HG02610 (cell line): ENCODE measurements around the gene ASXL1.
"Not testable (repeated sequence)": the region's sequence is repeated elsewhere in the genome, so short reads cannot be mapped to it uniquely, and the experiment has no call there.

Source experiments
- ATAC-seq: cut with Tn5 transposase; IDR thresholded peaks from one replicate; pipeline ENCODE4 v1.9.1; 2021; ENCODE audit warnings: mild to moderate bottlenecking, moderate library complexity; ENCODE audit not compliant: unreplicated experiment

The ASXL1 gene

DNA sequence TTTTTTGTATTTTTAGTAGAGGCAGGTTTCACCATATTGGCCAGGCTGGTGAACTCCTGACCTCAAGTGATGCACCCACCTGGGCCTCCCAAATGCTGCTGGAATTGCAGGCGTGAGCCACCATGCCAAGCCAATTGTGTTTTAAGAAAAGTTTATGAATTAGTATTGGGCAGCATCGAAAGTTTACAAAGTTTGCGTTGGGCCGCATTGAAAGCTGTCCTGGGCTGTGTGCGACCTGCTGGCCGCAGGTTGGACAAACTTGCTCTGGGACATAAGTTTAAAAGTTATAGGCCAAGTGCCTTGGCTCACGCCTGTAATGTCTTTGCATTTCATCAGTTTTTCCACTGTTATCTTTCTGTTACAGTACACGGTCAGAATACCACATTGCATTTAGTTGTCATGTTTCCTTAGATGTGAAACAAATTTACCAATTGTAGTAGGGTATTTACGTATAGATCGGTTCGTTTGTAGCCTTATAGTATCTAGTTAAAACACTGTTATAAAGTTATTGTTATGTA, 39.5 kb downstream of the ASXL1 start:
- no peak for ATAC-seq

DNA sequence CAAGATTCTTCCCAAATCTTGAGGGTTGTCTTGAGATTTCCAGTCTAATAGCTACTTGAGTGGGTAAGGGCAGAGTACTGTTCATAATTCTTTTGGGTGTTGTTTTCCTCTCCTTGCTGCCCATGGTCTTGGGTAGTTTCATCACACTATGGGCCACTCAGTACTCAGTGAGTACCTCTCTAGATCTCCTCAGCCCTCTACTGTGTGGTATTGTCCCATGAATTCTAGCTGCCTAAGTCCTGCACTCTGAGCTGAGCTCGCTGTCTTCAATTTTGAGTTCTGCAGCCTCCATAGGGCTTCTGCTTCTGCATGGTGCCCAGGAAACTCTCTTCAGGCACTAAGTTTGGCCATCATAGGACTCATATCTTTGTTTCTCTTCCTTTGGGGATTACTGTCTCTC, 42.3 kb downstream of the ASXL1 start:
- ATAC-seq = no peak

GRCh38 chr20:32404017-32404416, 45.9 kb downstream of the ASXL1 start:
- no peak for ATAC-seq

DNA sequence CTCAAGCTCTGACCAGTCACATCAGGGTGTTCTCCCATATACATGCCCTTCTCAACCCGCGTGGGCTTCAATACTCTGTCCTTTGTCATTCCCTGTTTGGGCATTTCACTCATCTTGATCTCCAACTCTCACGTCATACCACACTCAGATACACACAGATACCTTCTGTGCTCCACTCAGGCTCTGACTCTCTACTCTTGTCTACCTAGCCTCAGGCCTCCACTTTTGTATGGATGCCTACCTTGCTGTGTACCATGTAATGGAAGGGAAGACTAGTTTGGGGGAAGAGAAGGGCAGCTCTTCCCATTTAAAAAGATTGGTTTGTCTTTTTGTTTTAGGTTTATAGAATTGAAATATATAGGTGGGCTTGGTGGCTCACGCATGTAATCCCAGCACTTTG, 48.6 kb downstream of the ASXL1 start:
- ATAC-seq = no peak

GRCh38 chr20:32407131-32407750, 49.1 kb downstream of the ASXL1 start:
- not testable (repeated sequence) for ATAC-seq

DNA sequence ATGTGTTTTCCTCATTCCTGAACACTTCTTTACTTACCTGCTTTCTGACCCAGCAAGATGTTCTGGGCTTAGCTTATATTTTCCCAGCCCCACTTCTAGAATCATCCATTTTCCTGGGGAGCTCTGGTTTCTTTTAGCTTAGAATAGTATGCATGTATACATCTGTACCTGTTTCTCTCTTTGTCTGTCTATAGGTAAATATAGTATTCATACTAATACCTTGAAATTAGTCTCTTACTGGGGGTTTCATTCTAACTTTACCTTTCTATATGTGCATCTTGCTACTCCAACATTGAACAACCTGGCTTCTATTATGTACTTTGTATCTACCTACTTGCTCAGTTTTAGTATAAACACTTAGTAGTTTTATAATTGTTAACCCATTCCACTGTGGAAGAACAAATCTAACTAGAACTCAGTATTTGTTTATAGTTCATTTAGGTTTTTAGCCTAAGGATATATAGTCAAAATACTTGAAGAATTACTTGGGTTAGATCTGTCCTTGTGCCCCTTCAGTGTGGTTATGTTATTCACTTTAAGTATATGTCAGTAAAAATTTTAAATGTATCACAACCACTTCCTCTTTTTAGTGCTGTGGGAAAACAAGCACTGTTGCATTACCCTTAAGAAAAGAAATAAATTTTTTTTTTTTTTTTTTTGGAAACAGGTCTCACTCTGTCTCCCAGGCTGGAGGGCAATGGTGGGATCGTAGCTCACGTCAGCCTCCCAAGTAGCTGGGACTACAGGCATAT, 54.0 kb downstream of the ASXL1 start:
- ATAC-seq = no peak

DNA sequence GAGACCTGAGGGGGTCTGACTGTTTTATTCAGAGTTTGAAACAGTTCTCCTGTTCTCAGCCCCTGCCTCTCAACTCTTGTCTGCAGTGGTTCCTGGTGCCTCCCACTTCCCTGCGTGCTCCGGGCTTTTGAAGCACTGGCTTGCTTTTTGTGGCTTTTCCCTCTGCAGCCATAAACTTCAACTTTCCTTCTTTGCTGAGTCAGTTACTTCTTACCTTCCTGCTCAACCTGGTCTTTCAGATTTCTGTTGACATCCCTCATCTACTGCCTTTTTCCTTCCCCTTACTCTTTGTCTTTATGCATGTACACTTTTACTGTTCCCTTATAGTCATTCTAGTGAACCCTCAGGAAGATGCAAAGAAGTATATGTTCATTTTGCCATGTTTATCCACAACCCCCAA, 57.4 kb downstream of the ASXL1 start:
- no peak for ATAC-seq

GRCh38 chr20:32416206-32416605, 58.1 kb downstream of the ASXL1 start:
- no peak for ATAC-seq

GRCh38 chr20:32418376-32418775, 60.2 kb downstream of the ASXL1 start:
- no peak for ATAC-seq

- no peak for ATAC-seq
These were observed 63.2 kb downstream of the ASXL1 start for GRCh38 chr20:32421290-32421689.

- ATAC-seq = no peak
These were observed 69.9 kb downstream of the ASXL1 start for GRCh38 chr20:32427996-32428395.

DNA sequence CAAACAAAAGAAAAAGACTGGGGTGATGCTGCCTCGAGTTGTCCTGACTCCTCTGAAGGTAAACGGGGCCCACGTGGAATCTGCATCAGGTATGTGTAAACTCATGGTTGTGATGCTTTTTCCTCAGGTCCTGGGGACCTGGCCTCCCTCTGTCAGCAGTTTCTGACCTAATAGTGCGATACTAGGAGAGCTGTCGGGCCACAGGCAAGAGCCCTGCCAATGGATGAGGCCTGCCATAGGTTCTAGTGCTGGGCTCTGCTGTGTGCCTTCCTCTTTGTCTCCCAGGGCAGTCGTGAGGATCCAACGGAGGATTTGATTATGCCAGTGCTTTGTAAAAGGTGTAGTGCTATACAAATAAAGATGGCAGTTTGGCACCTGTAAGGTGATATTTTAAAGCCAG, 71.2 kb downstream of the ASXL1 start:
- ATAC-seq = no peak

DNA sequence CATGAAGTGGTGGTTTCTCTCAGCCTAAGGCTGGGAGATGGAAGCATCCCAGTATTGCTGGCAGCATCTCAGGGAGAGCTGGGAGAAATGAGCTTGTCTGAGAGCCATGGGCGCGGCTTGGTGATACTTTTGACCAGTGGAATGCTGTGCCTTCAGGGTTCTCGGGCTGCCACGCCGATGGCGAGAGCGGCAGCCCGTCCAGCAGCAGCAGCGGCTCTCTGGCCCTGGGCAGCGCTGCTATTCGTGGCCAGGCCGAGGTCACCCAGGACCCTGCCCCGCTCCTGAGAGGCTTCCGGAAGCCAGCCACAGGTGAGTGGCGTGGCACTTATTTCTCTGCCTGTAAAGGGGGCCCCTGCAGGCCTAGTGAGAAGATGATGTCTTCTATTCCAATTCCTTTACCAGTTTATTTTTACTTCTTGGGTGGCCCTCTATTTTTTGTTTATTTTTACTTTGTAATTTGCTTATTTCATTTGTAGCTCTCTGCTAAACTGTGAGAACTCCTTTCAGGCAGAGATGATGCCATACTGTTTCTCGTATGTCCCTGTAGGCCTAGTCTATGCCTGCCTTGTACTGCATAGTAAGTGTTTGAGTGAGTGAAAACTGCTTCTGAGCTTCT, 71.7 kb downstream of the ASXL1 start:
- no peak for ATAC-seq

DNA sequence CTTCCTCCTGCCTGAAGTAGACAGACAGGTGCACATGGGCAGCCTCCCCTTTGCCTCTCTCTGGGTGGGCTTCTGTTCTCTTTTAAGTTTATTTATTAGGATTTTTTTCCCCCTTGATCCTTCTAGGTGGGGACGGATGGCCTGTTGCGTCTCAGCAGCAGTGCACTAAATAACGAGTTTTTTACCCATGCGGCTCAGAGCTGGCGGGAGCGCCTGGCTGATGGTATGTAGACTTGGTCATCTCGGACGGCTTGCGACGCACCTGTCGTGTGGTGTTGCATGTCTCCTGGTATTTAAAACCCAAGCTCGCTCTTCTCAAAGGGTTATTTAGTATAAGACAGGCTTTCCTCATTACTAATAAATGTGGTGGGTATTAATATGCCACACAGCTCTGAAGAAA, 73.3 kb downstream of the ASXL1 start:
- no peak for ATAC-seq

DNA sequence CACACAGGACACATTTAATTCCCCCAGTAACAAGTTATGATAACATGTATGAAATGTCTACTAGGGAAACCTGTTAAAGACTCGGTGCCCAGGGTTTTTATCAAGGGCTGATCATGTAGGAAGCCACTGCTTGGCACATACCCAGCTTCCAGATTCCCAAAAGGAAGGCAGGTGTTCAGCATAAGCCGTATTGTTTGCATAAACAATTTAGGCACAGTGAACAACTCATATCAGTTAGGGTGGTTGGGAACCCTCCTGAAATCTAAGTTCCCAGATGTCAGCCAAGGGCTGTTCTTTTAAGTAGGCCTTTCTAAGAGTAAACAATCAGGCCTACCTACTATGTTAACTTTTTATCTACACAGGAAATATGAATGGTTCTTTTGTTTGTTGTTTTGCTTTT, 74.1 kb downstream of the ASXL1 start:
- no peak for ATAC-seq

DNA sequence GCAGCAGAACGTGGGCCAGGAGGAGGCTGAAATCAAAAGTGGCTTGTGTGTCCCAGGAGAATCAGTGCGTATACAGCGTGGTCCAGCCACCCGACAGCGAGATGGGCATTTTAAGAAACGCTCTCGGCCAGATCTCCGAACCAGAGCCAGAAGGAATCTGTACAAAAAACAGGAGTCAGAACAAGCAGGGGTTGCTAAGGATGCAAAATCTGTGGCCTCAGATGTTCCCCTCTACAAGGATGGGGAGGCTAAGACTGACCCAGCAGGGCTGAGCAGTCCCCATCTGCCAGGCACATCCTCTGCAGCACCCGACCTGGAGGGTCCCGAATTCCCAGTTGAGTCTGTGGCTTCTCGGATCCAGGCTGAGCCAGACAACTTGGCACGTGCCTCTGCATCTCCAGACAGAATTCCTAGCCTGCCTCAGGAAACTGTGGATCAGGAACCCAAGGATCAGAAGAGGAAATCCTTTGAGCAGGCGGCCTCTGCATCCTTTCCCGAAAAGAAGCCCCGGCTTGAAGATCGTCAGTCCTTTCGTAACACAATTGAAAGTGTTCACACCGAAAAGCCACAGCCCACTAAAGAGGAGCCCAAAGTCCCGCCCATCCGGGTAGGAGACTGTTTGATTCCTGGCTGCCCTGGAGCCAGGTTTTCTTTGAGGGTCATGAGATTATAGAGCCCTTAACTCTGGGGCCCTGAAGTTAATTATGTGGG, 75.3 kb downstream of the ASXL1 start:
- ATAC-seq = no peak

- no peak for ATAC-seq
These were observed 76.3 kb downstream of the ASXL1 start for GRCh38 chr20:32434434-32434833.

DNA sequence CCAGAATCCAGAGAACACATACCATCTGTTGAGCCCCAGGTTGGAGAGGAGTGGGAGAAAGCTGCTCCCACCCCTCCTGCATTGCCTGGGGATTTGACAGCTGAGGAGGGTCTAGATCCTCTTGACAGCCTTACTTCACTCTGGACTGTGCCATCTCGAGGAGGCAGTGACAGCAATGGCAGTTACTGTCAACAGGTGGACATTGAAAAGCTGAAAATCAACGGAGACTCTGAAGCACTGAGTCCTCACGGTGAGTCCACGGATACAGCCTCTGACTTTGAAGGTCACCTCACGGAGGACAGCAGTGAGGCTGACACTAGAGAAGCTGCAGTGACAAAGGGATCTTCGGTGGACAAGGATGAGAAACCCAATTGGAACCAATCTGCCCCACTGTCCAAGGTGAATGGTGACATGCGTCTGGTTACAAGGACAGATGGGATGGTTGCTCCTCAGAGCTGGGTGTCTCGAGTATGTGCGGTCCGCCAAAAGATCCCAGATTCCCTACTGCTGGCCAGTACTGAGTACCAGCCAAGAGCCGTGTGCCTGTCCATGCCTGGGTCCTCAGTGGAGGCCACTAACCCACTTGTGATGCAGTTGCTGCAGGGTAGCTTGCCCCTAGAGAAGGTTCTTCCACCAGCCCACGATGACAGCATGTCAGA, 77.4 kb downstream of the ASXL1 start:
- no peak for ATAC-seq

DNA sequence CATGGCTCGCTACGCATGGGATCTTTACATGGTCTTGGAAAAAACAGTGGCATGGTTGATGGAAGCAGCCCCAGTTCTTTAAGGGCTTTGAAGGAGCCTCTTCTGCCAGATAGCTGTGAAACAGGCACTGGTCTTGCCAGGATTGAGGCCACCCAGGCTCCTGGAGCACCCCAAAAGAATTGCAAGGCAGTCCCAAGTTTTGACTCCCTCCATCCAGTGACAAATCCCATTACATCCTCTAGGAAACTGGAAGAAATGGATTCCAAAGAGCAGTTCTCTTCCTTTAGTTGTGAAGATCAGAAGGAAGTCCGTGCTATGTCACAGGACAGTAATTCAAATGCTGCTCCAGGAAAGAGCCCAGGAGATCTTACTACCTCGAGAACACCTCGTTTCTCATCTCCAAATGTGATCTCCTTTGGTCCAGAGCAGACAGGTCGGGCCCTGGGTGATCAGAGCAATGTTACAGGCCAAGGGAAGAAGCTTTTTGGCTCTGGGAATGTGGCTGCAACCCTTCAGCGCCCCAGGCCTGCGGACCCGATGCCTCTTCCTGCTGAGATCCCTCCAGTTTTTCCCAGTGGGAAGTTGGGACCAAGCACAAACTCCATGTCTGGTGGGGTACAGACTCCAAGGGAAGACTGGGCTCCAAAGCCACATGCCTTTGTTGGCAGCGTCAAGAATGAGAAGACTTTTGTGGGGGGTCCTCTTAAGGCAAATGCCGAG, 78.2 kb downstream of the ASXL1 start:
- no peak for ATAC-seq

GRCh38 chr20:32436968-32437367, 78.8 kb downstream of the ASXL1 start:
- no peak for ATAC-seq
